ENCODE measurements around the gene SPRR2A.
"Not testable (repeated sequence)": the region's sequence is repeated elsewhere in the genome, so short reads cannot be mapped to it uniquely, and the experiment has no call there.

The SPRR2A gene

DNA sequence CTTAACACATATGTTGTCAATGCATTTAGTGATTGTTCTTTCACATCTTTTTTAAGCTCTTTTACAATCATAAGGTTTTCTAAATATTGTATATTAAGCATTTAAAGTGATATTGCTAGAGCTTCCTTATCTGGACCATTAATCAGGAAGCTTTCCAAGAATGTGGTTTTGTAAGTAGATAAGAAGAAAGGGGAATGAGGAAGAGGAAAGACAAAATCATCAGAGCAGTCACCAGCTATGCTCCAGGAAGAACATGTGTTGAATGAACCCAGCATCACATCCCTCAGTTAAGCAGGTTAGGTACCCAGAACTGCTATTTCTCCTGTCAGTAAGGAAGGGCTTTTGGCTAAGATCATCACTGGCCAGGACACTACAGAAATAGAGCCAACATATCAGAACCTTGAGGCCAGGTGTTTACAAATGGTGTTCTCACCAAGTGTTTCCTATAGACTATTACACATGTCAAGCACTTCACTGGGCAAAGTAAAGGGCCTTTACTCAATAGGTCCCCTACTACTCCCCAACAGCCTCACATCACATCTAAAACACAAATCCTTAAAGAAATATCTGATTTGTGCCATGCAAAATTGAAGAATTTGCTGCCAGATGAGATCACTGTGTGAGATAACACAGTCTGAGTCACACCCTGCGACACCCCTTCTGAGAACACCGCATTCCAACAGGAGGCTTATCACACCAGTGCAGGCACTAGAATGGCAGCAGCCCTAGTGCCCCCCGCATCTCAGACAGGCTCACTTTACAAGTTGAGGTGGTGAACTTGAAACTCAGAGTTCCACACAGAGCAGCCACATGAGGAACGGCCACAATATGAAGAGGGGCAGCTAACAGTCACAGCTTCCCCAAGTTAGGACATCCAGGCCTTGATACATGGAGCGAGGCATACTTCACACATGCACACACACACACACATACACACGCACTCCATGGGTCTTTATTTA is 1.8 kb upstream of the SPRR2A start:
- TF ChIP-seq, protein P1, sequence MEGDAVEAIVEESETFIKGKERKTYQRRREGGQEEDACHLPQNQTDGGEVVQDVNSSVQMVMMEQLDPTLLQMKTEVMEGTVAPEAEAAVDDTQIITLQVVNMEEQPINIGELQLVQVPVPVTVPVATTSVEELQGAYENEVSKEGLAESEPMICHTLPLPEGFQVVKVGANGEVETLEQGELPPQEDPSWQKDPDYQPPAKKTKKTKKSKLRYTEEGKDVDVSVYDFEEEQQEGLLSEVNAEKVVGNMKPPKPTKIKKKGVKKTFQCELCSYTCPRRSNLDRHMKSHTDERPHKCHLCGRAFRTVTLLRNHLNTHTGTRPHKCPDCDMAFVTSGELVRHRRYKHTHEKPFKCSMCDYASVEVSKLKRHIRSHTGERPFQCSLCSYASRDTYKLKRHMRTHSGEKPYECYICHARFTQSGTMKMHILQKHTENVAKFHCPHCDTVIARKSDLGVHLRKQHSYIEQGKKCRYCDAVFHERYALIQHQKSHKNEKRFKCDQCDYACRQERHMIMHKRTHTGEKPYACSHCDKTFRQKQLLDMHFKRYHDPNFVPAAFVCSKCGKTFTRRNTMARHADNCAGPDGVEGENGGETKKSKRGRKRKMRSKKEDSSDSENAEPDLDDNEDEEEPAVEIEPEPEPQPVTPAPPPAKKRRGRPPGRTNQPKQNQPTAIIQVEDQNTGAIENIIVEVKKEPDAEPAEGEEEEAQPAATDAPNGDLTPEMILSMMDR (IDR thresholded peaks at IDR 0.05; ENCODE audit: low read depth, low read length, missing control alignments) = no peak
- H3K27me3 ChIP-seq (replicated peaks) = no peaks in the 10 kb centered on the region
- no peaks in the 10 kb centered on the region for H3K36me3 ChIP-seq (replicated peaks)
- in situ Hi-C loops (cut with HindIII; ENCODE audit: low pct_ligation_motif_present, low sequenced_read_pairs) = no loop called here
- H3K4me3 ChIP-seq (ENCODE audit: low read depth, low read length) = no peak overlapping the region
- DNase-seq = no peak
- no peak overlapping the region for H3K27ac ChIP-seq

DNA sequence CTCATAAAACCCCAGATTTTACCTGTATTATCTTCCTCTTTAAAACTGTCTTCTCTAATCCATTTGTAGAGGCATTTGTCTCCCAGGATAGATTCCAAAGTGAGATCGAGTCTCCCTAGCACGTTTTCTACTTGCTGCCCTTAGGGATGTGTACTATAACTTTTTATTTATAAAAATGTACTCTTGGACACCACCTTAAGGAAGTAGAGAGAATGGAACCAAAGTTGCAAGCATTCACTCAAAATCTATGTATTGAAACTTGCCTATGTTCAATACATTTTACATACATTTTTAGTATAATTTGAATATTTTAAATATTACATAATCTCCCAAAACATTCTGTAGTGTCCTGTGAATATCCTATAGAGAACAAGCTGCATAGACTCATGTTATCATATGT is 842 bp upstream of the SPRR2A start:
- no peaks in the 10 kb centered on the region for H3K36me3 ChIP-seq (replicated peaks)
- no peak overlapping the region for H3K27ac ChIP-seq
- TF ChIP-seq, protein P1 (IDR thresholded peaks at IDR 0.05; ENCODE audit: low read depth, low read length, missing control alignments) = no peak
- no peak overlapping the region for H3K4me3 ChIP-seq (ENCODE audit: low read depth, low read length)
- no peaks in the 10 kb centered on the region for H3K27me3 ChIP-seq (replicated peaks)
- DNase-seq = no peak
- in situ Hi-C loops (cut with HindIII; ENCODE audit: low pct_ligation_motif_present, low sequenced_read_pairs) = no loop called here

DNA sequence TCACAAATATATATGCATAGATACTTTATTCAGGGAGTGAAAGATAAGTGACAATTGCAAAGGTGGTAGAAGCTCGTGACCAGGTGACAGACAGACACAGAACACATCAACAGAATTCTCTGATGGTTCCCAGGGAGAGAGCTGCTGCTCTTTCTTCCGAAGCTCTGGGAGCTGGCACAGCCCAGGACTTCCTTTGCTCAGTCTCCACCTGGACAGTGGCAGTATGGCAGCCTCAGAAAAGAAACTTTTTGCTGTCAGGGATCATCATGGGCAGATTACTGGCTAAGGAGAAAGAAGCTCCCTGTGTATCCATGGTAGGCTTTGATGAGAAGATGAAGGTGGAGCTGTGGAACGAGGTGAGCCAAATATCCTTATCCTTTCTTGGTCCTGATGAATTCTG is 1.2 kb downstream of the SPRR2A start:
- DNase-seq; H3K27me3 ChIP-seq (replicated peaks); H3K4me3 ChIP-seq (ENCODE audit: low read depth, low read length); H3K27ac ChIP-seq; H3K36me3 ChIP-seq (replicated peaks); in situ Hi-C loops (cut with HindIII; ENCODE audit: low pct_ligation_motif_present, low sequenced_read_pairs): not testable (repeated sequence)

DNA sequence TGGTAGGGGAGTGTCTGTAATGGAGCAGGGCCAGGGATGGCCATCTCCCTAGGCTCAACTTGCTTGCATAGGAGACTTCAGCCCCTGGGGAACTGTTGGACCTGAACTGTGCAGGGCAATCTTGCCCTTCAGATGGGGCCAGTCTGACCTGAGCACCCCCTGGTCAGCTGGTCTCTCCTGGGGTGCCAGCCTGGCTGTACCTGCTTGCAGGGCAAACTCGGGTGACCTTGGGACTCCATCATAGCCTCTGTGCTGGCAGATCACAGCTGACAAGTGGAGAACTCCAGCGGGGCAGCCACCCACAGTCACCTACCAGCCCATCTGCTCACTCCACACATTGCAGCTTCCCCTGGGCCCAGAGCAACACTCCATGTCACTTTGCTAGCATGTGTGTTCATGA is 8.1 kb downstream of the SPRR2A start:
- no peak for DNase-seq
- in situ Hi-C loops (cut with HindIII; ENCODE audit: low pct_ligation_motif_present, low sequenced_read_pairs) = no loop called here
- TF ChIP-seq, protein P1 (IDR thresholded peaks at IDR 0.05; ENCODE audit: low read depth, low read length, missing control alignments) = no peak

DNA sequence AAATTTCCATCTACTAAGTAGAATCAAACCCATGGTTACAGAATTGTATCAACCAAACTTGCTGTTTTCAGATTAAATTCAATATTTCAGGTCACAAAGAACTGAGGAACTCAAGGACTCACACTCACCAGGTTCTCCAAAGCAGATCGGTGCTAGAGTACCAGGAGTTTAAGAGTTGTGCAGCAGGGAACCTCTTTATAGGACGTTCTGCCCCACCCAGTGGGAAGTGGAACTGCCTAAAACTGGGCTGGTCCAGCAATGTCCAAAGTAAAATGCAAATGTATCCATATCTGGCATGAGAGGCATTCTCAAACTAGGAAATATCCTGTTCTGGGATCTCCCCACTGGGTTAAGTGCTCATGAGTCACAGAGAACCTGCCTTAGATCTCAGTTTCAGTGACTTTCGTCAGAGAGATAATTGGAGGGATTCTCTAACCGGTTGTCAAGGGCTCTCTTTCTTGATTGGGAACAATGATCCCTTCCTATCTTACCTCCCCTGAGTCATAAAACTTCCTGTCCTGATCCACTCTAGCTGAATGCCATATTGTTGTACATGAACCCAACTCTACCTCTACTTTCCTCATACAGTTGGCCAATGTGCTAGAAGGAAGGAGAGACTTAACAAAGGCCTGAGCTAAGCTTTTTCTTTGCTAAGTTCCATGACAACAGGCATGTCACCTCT is 16.2 kb downstream of the SPRR2A start, which contains the start of gene SPRR2D:
SPRR2D (minus strand) TSS at position 171 of the 682 bp plus-strand sequence. CDS start 774 bp downstream, outside the sequence.
- no peak within 1 kb of the TSS for H3K4me3 ChIP-seq (ENCODE audit: low read depth, low read length)

More for the DNA sequence above, 8.1 kb downstream of the SPRR2A start:
- Histone ChIP-seq H3K4me3 (ENCODE audit: low read depth, low read length) (no peak overlapping the region), H3K27ac (no peak overlapping the region), H3K36me3 (replicated peaks) (no peaks in the 10 kb centered on the region), H3K27me3 (replicated peaks) (no peaks in the 10 kb centered on the region)

More for the DNA sequence above, 16.2 kb downstream of the SPRR2A start, which contains the start of gene SPRR2D:
- no peak for DNase-seq
- TF ChIP-seq, protein P1 (IDR thresholded peaks at IDR 0.05; ENCODE audit: low read depth, low read length, missing control alignments) = no peak
- Histone ChIP-seq H3K27me3 (replicated peaks) (no peaks in the 10 kb centered on the region), H3K36me3 (replicated peaks) (no peaks in the 10 kb centered on the region), H3K27ac (no peak within 1 kb of the TSS)
- in situ Hi-C loops (cut with HindIII; ENCODE audit: low pct_ligation_motif_present, low sequenced_read_pairs) = no loop called here
